Measurements from ENCODE around the gene ANKDD1B. TPM values are rescaled to one million over a fixed set of nuclear protein-coding genes. Genes with fewer than 3 reads are reported as not detected.

The ANKDD1B gene
- total and polyA plus RNA-seq, 9 of the 15 experiments (the other 6 are each of a cell fraction or from before 2014, with no cell fraction given) = 0.04 to 0.29 (median 0.18) TPM; not detected in 1

DNA sequence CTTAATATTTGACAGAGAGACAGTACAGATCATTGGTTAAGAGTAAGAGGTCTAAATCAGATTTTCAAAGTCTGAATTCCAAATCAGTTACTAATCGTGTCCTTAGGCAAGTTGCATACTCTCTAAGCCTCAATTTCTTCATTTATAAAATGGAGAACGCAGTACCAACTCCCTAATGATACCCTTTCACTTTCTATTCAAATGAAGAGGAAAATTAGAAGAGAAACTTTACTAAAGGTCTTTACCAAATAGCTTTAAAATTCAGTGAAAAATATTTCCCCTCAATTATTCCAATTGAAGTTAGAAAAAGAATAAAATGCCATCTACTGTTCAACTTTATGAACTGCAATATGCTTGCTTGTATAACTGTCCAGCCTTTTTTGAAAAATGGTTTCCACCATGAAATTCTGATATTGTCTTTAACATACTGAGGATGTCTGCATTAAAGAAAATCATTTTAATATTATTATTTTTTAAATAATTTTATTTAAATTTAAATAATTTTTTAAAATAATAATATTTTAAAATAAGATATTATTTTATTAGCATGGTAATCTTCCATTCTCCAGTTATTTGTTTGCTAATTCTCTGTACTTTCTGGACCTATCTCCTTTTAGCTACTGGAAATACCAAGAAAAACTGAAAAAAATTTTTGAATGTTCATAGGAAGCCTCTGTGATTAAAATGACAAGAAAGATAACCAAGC, 70.0 kb downstream of the ANKDD1B start:
- in situ Hi-C loops (cut with MboI) (no loop called here), intact Hi-C loops (cut with micrococcal nuclease) (loop anchor here (2.0 kb wide), 1 partner anchor 444 kb away; the partner anchor contains the start of gene ANKRD31)
- ChIA-PET POLR2A (interaction anchor here (0.7 to 4.3 kb wide), 3 partner anchors 12 to 15 kb away, joined by 3 to 17 read pairs (median 4); no protein-coding TSS in a partner anchor), CTCF (ENCODE audit: low intra/inter-chr PET ratio) (interaction anchor here (1.2 to 1.4 kb wide), 2 partner anchors 170 to 445 kb away, joined by 5 to 7 read pairs; partner anchors contain the start of genes ANKRD31, CERT1 and POLK)
- peaks cover 31% of the 10 kb centered on the region; the same call in 1 of the 3 replicates for H3K36me3 ChIP-seq (ENCODE audit: control insufficient read depth, insufficient read depth, low read length)
- peak; percentile 74 for FAIRE-seq
- no peak overlapping the region for H3K4me2 ChIP-seq (ENCODE audit: insufficient read depth, low read length)
- H4K20me1 ChIP-seq (replicated peaks; ENCODE audit: control insufficient read depth, insufficient read depth, low read length) = no peaks in the 10 kb centered on the region
- no peak overlapping the region for H2AFZ ChIP-seq (ENCODE audit: low read depth, low read length)
- ATAC-seq = peak; percentile 53; the same call in 1 of the 3 replicates
- DNase-seq (ENCODE audit: extremely low read depth in 1 of 4, low spot score in 3 of 4) = peak in 1 of 4 experiments; percentile 53
- H3K79me2 ChIP-seq (ENCODE audit: control insufficient read depth, insufficient read depth, low read length) = no peaks in the 10 kb centered on the region
- no peak overlapping the region for H3K4me3 ChIP-seq
- H3K9me1 ChIP-seq (ENCODE audit: control insufficient read depth, insufficient read depth, low read length) = no peaks in the 10 kb centered on the region
- H3K9ac ChIP-seq (ENCODE audit: insufficient read depth in 1 of 2, low read depth in 2 of 2, low read length in 2 of 2) = no peak overlapping the region
- no peaks in the 10 kb centered on the region for H3K27me3 ChIP-seq (ENCODE audit: control insufficient read depth in 2 of 2, insufficient read depth in 2 of 2, low read length in 2 of 2)
- WGBS (ENCODE audit: insufficient coverage, low coverage, missing lambda C conversion rate) = 56% methylated on average over 2 of the region's 2 CpGs
- H3K9me3 ChIP-seq (replicated peaks; ENCODE audit: control insufficient read depth, insufficient read depth, low read depth, low read length) = no peaks in the 10 kb centered on the region
- no peak overlapping the region for H3K27ac ChIP-seq (ENCODE audit: extremely low read depth, low read depth, low read length)
- no peaks in the 10 kb centered on the region for H3K4me1 ChIP-seq (replicated peaks in 1 of 2; ENCODE audit: control insufficient read depth in 2 of 2, insufficient read depth in 2 of 2, low read length in 2 of 2)
- BruUV-seq (replicated peaks) = no TSS peak
- no peak for TF ChIP-seq CHD4 (IDR thresholded peaks at IDR 0.05; ENCODE audit: insufficient read depth, insufficient replicate concordance, low read depth, low read length, poor library complexity, severe bottlenecking)
- TF ChIP-seq, protein P1, sequence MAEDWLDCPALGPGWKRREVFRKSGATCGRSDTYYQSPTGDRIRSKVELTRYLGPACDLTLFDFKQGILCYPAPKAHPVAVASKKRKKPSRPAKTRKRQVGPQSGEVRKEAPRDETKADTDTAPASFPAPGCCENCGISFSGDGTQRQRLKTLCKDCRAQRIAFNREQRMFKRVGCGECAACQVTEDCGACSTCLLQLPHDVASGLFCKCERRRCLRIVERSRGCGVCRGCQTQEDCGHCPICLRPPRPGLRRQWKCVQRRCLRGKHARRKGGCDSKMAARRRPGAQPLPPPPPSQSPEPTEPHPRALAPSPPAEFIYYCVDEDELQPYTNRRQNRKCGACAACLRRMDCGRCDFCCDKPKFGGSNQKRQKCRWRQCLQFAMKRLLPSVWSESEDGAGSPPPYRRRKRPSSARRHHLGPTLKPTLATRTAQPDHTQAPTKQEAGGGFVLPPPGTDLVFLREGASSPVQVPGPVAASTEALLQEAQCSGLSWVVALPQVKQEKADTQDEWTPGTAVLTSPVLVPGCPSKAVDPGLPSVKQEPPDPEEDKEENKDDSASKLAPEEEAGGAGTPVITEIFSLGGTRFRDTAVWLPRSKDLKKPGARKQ (CRISPR knock-in tag; IDR thresholded peaks at IDR 0.05) = no peak
- TF ChIP-seq, protein P2, sequence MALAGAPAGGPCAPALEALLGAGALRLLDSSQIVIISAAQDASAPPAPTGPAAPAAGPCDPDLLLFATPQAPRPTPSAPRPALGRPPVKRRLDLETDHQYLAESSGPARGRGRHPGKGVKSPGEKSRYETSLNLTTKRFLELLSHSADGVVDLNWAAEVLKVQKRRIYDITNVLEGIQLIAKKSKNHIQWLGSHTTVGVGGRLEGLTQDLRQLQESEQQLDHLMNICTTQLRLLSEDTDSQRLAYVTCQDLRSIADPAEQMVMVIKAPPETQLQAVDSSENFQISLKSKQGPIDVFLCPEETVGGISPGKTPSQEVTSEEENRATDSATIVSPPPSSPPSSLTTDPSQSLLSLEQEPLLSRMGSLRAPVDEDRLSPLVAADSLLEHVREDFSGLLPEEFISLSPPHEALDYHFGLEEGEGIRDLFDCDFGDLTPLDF (CRISPR knock-in tag; IDR thresholded peaks at IDR 0.05) = no peak
- TF ChIP-seq RAD21 (CRISPR knock-in tag; conservative IDR thresholded peaks at IDR 0.05 in 1 of 2, IDR thresholded peaks at IDR 0.05 in 1 of 2) = peak; percentile 67 to 70
- TF ChIP-seq KHSRP (IDR thresholded peaks at IDR 0.05) = no peak
- peak; percentile 45; the same call in 1 of the 2 replicates for TF ChIP-seq SMC3 (conservative IDR thresholded peaks at IDR 0.05; ENCODE audit: insufficient read depth, low read depth, low read length)
- TF ChIP-seq HOXB6 (CRISPR knock-in tag; IDR thresholded peaks at IDR 0.05; ENCODE audit: borderline replicate concordance) = no peak
- TF ChIP-seq, protein P3, sequence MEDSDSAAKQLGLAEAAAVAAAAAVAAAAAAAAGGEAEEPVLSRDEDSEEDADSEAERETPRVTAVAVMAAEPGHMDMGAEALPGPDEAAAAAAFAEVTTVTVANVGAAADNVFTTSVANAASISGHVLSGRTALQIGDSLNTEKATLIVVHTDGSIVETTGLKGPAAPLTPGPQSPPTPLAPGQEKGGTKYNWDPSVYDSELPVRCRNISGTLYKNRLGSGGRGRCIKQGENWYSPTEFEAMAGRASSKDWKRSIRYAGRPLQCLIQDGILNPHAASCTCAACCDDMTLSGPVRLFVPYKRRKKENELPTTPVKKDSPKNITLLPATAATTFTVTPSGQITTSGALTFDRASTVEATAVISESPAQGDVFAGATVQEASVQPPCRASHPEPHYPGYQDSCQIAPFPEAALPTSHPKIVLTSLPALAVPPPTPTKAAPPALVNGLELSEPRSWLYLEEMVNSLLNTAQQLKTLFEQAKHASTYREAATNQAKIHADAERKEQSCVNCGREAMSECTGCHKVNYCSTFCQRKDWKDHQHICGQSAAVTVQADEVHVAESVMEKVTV (CRISPR knock-in tag; IDR thresholded peaks at IDR 0.05) = peak; percentile 55
- TF ChIP-seq, protein P4, sequence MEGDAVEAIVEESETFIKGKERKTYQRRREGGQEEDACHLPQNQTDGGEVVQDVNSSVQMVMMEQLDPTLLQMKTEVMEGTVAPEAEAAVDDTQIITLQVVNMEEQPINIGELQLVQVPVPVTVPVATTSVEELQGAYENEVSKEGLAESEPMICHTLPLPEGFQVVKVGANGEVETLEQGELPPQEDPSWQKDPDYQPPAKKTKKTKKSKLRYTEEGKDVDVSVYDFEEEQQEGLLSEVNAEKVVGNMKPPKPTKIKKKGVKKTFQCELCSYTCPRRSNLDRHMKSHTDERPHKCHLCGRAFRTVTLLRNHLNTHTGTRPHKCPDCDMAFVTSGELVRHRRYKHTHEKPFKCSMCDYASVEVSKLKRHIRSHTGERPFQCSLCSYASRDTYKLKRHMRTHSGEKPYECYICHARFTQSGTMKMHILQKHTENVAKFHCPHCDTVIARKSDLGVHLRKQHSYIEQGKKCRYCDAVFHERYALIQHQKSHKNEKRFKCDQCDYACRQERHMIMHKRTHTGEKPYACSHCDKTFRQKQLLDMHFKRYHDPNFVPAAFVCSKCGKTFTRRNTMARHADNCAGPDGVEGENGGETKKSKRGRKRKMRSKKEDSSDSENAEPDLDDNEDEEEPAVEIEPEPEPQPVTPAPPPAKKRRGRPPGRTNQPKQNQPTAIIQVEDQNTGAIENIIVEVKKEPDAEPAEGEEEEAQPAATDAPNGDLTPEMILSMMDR (IDR thresholded peaks at IDR 0.05 in 2 of 3, conservative IDR thresholded peaks at IDR 0.05 in 1 of 3; ENCODE audit: insufficient read depth in 2 of 3, low read depth in 1 of 3, low read length in 3 of 3) = peak in 2 of 3 experiments; percentile 32 to 68; a peak in 4 of 6 replicates

Measured in K562 (cell line).